GM18517 (cell line): ENCODE measurements around the gene TEAD2.
"Not testable (repeated sequence)": the region's sequence is repeated elsewhere in the genome, so short reads cannot be mapped to it uniquely, and the experiment has no call there.

Experiments
- ATAC-seq: cut with Tn5 transposase; IDR thresholded peaks from one replicate; pipeline ENCODE4 v1.9.1; 2021; ENCODE audit warnings: mild to moderate bottlenecking, moderate library complexity; ENCODE audit not compliant: unreplicated experiment

TEAD2 gene

GRCh38 chr19:49387936-49388372, 25.7 kb upstream of the TEAD2 start, which contains the start of gene KASH5:
TSS of gene KASH5 (plus strand) at chr19:49388249. CDS start at chr19:49390884, 2,635 bp downstream.
- ATAC-seq = peak; percentile 65

- ATAC-seq = no peak
These were observed 21.4 kb upstream of the TEAD2 start for GRCh38 chr19:49383599-49383998.

- no peak for ATAC-seq
These were observed 20.4 kb upstream of the TEAD2 start for GRCh38 chr19:49382639-49383038.

GRCh38 chr19:49380391-49380790, 18.2 kb upstream of the TEAD2 start:
- no peak for ATAC-seq

GRCh38 chr19:49378512-49378911, 16.3 kb upstream of the TEAD2 start:
- no peak for ATAC-seq

- no peak for ATAC-seq
These were observed 12.6 kb upstream of the TEAD2 start for GRCh38 chr19:49374665-49375434.

- not testable (repeated sequence) for ATAC-seq
These were observed 11.0 kb upstream of the TEAD2 start for GRCh38 chr19:49373174-49373573.

GRCh38 chr19:49371184-49371583, 9.0 kb upstream of the TEAD2 start:
- no peak for ATAC-seq

- ATAC-seq = no peak
These were observed 6.6 kb upstream of the TEAD2 start for GRCh38 chr19:49368711-49369358.

- ATAC-seq = no peak
These were observed 3.9 kb upstream of the TEAD2 start for GRCh38 chr19:49366110-49366509.

GRCh38 chr19:49364083-49364737, 2.0 kb upstream of the TEAD2 start:
- no peak for ATAC-seq

- peak; percentile 74 for ATAC-seq
These were observed 1.3 kb upstream of the TEAD2 start, which contains the start of gene DKKL1 for GRCh38 chr19:49363268-49364082. TSS of gene DKKL1 (plus strand) at chr19:49363877. CDS start at chr19:49363999, 122 bp downstream.

GRCh38 chr19:49362929-49363267, 682 bp upstream of the TEAD2 start:
- peak; percentile 19 for ATAC-seq

- ATAC-seq = no peak
These were observed 673 bp downstream of the TEAD2 start for GRCh38 chr19:49361438-49362047.

GRCh38 chr19:49359851-49360820, 2.1 kb downstream of the TEAD2 start:
- no peak for ATAC-seq

GRCh38 chr19:49357186-49357585, 5.0 kb downstream of the TEAD2 start:
- no peak for ATAC-seq

- no peak for ATAC-seq
These were observed 5.8 kb downstream of the TEAD2 start for GRCh38 chr19:49356382-49356781.

GRCh38 chr19:49355909-49356353, 6.3 kb downstream of the TEAD2 start:
- no peak for ATAC-seq

- no peak for ATAC-seq
These were observed 12.6 kb downstream of the TEAD2 start for GRCh38 chr19:49349567-49349966.
